ENCODE results near the gene CLASP2.
"Not testable (repeated sequence)": the region's sequence is repeated elsewhere in the genome, so short reads cannot be mapped to it uniquely, and the experiment has no call there.

The CLASP2 gene

DNA sequence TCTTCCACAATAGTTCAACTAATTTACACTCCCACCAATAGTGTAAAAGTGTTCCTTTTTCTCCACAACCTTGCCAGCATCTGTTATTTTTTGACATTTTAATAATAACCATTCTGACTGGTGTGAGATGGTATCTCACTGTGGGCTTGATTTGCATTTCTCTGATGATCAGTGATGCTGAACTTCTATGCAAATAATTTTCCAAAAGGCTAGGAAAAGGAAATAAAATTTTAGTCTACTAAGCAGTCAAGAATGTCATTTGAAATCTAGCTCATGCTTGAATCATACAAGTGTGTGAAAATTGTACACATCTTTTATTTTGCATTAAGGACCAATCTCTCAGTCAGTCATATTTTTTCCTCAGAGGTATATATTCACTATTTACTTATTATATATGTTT, 176.1 kb downstream of the CLASP2 start:
- DNase-seq (ENCODE audit: low spot score): no peak

DNA sequence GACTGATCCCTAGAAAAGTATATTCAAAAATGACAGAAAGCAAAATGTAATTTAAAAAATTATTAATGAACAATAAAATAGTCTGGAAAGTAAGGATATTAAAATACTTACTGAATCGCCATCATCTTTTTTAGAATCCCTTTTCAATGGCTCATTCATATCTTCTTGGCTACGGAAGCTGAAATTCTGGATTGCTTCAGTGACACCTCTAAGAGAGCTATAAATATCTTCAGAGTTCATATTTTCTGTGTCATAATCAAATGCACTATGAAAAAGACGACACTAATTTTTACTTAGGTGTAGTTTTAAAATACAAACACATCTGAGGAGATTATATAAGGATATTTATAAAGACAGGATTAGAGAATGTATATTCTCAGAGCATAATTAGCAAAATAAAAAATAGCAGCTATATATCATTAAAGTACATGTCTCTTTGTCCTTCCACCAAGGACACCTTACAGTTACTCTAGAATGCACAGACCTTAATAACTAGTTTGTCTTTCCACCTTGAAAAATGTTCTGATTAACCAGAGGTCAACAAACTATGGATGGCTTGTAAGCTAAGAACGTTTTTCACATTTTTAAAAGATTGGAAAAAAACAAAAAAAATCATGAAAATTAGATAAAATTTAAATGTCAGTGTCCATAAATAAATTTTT, 179.2 kb downstream of the CLASP2 start:
- no peak for DNase-seq (ENCODE audit: low spot score)

DNA sequence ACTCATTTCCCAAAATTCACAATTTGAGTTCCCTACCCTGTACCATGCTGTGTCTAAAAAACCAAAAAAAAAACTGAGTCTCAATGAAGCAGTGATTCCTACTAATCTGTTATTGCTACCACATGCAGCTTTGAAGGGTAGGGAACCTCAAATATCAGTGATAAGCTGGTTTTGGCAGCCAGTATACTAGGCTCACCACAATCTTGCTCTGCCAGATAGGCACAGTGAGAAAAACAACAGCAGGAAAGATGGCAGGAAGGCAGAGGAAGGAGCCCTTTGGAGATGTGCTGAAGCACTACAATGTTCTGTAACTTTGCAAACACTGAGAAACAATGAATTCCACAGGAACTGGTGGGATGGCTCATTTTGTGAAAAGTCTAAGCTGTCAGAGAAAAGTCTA, 180.9 kb downstream of the CLASP2 start:
- DNase-seq (ENCODE audit: low spot score): no peak

DNA sequence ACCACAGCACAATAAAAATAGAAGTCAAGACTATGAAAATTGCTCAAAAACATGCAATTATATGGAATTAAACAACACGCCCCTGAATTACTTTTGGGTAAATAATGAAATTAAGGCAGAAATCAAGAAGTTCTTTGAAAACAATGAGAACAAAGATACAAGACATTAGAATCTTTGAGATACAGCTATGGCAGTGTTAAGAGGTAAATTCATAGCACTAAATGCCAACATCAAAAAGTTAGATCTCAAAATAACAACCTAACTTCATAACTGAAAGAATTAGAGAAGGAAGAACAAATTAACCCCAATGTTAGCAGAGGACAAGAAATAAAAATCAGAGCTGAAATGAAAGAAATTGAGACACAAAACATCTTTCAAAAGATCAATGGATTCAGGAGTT, 191.3 kb downstream of the CLASP2 start:
- DNase-seq (ENCODE audit: low spot score): no peak

DNA sequence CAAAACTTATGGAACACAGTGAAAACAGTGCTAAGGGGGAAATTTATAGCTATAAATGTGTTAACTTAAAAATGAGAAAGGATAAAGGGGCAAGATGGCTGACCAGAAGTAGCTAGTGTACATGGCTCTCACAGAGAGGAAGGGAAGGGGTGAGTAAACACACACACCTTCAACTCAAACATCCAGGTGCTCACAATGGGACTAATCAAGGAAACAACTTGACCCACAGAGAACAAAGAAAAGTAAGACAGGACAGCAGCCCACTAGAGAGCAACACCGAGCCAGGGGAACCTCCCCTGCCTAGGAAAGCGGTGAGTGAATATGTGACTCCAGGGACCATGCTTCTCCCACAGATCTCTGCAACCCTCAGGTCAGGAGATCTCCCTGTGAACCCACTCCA, 192.8 kb downstream of the CLASP2 start:
- DNase-seq (ENCODE audit: low spot score): no peak

DNA sequence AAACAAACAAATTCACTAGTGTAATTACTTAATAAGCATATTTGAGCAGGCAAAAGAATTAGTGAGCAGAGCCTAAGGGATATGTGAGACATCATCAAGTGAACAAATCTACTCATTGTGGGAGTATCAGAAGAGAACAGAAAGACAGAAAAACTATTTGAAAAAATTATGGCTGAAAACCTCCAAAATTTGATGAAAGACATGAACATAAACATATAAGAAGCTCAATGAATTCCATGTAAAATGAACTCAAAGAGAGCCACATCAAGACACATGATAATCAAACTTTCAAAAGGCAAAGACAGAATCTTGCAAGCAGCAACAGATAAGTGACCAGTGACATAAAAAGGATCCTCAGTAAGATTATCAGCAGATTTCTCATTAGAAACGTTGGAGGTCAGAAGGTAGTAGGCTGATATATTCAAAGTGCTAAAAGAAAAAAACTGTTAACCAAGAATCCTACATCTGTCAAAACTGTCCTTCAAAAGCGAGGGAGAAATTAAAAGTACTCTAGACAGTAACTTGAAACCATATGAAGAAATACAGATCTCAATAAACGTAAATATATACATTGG, 194.9 kb downstream of the CLASP2 start:
- no peak for DNase-seq (ENCODE audit: low spot score)

DNA sequence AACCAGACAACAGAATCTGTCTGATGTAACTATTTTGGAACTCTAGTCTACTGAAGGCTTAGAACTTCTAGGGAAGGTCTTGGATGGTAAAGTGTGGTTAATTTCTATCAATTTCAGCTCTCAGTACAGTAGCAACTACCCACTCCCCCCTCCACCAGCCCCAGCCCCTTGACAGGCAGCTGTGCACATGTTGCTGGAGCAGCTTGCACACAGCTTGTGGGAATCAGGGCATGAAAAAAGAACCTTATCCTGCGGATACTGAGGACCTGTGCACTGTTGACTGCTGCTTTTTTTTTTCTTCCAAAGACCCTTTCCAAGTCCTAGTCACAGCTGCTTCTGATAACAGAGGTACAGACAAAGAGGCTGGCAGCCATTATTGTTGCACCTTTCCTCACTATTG, 196.3 kb downstream of the CLASP2 start:
- no peak for DNase-seq (ENCODE audit: low spot score)

DNA sequence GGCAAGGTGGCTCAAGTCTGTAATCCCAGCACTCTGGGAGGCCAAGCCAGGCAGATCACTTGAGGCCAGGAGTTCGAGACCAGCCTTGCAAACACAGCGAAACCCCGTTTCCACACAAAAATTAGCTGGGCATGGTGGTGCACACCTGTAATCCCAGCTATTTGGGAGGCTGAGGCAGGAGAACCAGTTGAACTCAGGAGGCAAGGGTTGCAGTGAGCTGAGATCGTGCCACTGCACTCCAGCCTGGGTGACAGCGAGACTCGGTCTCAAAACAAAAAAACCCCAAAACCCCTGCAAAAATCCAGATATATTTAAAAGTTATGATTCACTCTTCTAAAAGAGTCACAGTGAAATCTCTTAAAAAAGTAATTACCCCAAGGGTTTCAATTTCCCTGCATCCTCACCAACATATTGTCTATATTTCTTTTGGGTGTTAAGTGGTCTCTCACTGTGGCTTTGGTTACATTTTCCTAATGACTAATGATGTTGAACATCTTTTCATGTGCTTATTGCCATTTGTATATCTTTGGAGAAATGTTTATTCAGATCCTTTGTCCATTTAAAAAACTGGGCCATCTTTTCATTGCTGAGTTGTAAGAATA, 204.7 kb downstream of the CLASP2 start:
- no peak for DNase-seq (ENCODE audit: low spot score)

DNA sequence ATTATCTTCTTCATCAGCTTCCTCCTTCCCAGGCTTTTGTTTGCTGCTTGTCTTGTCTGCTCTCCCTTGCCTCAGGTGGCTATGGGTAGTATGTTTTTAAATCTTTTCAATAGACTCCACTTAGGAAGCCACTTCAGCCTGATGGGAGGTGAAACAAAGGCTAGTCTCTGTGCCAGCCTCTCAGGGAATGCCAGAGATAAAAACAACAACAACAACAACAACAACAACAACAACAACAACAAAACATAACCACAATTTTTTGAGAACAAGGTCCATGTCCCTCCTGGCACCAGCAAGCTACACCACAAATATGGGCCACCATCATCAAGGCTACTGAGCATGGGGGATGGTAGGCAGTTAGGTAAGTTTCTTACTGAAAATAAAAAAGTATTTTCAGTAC, 213.0 kb downstream of the CLASP2 start:
- no peak for DNase-seq (ENCODE audit: low spot score)

DNA sequence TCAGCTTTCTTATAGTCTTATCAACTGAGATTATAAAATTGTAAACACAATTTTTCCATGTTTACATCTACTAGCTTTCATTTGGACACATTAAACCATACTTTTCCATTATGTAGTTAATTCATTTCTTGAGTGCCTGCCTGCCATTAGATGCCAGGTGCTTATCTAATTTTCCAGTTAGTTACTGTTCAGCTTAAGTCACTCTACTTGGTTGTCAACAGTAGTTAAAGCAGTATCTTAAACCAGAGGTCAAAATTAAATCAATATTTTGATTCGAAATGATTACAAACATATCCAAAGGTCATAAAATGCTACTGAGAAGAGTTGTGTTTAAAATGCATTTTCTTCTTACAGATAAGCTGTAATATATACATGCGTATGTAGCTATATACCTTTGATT, 221.6 kb downstream of the CLASP2 start:
- no peak for DNase-seq (ENCODE audit: low spot score)

DNA sequence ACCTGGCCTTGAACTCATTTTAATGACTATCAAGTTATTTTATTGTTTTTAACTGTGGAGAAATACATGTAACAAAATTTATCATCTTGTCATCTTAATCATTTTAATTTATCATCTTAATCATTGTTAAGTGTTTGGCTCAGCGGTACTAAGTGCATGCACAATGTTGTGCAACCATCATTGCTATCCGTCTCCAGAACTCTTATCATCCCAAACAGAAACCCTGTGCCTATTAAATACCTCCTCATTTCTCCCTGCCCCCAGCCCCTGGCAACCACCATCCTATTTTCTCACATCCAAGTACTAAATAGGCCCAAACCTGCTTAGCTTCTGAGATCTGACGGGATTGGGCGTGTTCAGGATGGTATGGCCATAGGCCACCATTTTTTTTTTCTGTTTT, 226.3 kb downstream of the CLASP2 start:
- DNase-seq (ENCODE audit: low spot score): no peak

DNA sequence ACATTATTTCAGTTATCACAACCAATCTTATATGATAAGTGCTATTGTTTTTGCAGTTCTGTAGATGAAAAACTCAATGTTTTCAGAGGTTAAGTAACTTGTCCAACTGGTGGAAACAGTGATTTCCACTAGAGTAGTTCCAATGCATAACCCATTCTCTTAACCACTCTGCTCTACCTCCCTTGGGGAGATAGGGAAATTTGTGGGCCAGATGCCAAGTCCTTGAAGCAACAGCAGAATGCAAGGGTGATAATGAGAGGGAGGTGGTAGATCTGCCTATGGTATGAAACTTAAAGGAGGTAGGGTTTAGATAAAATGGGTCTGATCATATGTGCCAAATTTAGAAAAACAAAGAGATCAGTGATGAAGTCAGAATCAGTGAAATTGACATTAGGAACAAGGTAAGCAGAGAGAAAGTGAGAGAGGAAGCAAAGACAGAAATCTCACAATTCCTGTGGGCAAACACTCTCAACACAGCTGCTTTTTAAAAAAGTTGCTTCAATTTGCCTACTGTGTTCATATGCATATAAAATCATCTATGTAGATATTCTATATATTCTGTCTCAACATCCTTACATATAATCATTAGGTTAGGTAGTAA, 227.3 kb downstream of the CLASP2 start:
- no peak for DNase-seq (ENCODE audit: low spot score)

DNA sequence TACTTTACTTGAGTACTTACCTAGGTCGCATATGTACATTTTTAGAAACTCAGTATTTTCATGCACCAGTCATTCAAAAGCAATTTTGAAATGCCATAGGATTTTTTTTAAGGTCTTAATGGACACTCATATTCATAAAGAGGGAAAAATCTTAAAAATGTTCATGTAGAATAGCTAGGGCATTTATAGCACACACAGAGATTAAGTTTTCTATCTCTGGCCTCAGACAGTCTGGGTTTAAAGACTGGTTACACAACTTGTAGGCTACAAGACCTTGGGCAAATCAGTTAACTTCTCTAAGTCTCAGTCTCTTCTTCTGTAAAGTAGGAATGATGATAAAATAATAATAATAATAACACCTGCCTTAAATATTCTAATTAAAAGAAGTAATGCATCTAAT, 229.4 kb downstream of the CLASP2 start:
- no peak for DNase-seq (ENCODE audit: low spot score)

DNA sequence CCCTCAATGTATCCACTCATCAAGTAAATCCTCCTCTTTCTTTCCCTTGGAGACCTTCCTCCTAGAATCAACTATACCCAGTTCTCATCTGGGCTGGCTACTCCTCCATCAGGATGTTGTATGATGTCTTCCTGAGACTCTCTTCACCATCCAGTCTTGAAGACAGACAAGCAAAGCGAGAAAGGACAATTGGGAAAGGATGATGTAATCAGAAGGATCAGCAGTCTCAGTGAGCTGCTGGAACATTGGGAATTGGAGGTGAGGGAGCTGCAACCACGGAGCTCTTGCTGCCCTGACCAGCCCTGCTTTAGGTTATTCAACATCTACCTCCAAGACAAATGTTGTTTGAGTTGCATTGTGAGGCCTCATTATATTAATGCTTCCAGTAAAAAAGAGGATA, 229.8 kb downstream of the CLASP2 start:
- DNase-seq (ENCODE audit: low spot score): no peak

DNA sequence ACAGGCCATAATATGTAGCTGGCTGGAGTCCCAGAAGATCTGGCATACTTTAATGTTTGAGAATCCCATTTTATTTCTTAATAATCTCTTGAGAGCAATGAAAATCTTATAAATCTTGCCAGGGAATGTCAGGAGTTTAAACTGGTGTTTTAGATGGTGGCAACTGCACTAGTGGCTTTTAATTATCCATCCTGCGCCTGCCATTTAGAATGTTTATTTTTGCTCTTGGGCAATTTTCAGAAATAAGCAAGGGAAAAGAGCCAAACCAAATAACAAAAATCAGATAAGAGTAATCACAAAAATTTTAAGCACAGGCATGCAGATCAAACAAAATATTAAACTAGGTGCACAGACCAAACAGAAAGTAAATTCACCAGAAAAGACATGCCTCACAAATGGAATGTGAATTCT, 235.9 kb downstream of the CLASP2 start:
- no peak for DNase-seq (ENCODE audit: low spot score)

DNA sequence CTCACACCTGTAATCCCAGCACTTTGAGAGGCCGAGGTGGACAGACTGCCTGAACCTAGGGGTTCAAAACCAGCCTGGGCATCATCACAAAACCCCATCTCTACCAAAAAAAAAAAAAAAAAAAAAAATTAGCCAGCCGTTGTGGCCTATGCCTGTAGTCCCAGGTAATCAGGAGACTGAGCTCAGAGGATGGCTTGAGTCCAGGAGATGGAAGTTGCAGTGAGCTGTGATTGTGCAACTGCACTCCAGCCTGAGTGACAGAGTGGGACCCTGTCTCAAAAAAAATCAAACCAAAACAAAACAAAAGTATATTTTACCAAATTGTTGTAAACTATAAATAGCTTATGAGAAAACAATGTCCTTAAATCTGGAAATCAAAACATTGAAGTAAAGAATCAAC, 243.2 kb downstream of the CLASP2 start:
- no peak for DNase-seq (ENCODE audit: low spot score)

DNA sequence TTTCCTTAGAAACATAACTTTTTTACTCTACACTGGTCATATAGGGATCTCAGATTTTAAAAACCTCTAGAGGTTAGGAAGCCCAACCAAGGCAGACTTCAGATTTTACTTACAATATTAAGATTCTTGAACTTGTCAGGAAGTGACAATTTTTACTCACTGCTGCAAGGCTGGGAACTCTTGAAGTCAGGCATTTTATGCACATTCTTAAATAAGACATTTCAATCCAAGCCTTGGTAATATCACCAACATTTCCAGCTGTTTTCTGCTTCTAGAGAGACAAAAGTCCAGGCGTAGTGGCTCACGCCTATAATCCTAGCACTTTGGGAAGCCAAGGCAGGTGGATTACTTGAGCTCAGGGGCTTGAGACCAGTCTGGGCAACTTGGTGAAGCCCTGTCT, 244.2 kb downstream of the CLASP2 start:
- DNase-seq (ENCODE audit: low spot score): no peak

DNA sequence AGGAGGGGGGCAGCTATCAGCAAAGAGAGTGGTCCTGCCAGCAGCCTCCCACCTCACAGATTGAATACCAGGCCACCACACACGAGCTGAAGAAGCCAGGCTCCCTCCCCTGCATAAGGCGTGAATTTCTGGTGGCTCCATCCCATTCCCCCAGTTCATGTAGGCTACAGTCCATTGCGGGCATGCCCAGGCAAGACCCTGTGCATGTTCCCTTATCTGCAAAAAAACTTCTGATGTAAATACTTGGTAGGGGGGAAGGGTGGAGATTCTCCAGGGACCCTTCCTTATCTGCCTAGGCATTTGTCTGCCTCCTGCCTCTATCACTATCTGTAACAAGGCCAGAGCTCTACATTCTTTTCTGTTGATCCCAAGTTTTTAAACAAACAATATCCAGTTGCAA, 250.3 kb downstream of the CLASP2 start:
- DNase-seq (ENCODE audit: low spot score): no peak

DNA sequence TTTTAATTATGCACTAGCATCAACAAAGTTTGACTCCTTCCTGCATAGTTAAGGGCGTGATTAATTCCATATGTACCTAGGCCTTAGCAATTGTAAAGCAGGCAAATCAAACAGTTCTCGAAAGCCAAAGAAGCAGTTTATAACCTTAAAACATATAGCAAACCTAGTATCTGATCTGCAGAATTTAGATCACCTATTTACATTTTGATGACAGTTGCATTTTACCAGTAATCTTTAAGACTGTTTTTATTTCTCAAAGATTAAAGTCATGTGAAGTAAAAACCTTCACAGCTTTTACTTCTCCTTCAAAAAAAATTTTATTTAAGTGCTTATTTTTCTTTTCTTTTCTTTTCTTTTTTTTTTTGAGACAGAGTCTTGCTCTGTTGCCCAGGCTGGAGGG, 257.0 kb downstream of the CLASP2 start:
- DNase-seq (ENCODE audit: low spot score): no peak

DNA sequence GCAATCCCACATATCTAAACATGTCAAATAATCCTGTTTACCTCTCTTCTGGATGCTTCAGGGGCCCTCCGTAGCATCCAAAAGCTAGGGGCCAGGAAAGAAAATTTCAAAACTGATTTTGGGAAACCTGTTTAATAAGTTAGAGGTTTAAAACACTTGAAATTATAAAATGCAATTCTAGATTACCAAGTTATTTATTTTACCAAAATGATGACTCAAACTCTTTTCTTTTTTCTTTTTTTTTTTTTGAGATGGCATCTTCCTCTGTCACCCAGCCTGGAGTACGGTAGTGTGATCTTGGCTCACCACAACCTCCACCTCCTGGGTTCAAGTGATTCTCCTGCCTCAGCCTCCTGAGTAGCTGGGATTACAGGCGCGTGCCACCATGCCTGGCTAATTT, 258.5 kb downstream of the CLASP2 start:
- DNase-seq (ENCODE audit: low spot score): not testable (repeated sequence)

DNA sequence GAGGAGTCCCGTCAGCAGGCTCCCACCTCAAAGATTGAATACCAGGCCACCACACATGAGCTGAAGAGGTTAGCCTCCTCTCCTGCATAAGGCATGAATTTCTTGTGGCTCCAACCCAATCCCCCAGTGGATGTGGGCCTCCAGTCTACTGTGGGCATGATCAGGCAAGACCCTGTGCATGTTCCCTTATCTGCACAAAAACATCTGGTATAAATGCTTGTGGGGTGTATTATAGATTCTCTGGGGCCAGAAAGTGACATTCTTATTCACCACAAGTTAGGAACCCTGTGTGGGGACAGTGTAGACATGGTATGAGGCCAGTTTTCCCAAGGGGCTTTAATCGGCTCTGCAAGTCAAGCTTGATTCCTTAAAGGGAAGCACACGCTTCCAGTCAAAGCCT, 259.6 kb downstream of the CLASP2 start:
- no peak for DNase-seq (ENCODE audit: low spot score)

DNA sequence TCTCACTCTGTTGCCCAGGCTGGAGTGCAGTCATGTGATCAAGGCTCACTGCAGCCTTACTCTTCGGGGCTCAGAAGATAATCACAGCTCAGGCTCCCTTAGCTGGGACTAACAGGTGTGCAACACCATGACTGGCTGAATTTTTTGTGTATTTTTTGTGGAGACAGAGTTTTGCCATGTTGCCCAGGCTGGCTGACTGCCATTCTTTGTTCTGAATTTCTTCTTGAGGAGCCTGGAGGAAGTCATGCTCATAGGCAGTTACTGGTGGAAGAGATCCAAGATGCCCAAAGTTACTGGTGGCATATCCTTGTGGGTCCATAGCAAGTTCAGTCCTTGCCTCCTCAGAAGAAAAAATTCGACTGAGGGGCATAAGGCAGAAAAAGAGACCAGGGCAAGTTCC, 261.3 kb downstream of the CLASP2 start:
- no peak for DNase-seq (ENCODE audit: low spot score)

DNA sequence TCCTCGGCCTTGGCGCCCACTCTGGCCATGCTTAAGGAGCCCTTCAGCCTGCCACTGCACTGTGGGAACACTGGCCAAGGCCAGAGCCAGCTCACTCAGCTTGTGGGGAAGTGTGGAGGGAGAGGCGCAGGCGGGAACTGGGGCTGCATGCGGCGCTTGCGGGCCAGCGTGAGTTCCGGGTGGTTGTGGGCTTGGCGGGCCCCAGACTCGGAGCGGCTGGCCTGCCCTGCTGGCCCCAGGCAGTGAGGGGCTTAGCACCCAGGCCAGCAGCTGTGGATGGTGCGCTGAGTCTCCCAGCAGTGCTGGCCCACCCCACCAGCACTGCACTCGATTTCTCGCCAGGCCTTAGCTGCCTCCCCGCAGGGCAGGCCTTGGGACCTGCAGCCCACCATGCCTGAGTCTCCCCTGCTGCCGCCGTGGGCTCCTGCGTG, 264.7 kb downstream of the CLASP2 start:
- DNase-seq (ENCODE audit: low spot score): no peak

DNA sequence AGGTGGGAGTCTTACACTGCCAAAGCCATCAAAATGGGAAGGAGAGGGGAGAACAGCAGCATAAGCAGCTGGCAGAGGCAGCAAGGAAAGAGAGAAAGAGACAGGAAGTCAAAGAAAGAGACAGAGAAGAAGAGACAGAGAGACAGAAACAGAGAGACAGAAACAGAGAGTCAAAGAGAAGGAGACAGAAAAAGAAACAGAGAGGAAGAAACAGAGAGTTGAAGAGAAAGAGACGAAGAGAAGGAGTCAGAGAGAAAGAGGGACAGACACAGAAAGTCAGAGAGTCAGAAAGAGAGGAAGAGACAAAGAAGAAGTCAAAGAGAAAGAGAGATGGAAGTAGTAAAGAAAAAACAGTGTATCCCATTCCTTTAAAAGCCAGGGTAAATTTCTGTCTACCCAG, 266.1 kb downstream of the CLASP2 start:
- DNase-seq (ENCODE audit: low spot score): not testable (repeated sequence)

Data from LoVo (cell line).